A549 (cell line): ENCODE measurements around the gene C7.
A peak's percentile ranks its signal among the peaks of the same experiment; 100 is the strongest.

ENCODE experiments used
- JUNB ChIP-seq: fragments of >200 bp; sonication (Bioruptor Twin); formaldehyde crosslinking; IDR thresholded peaks from 2 replicates; pipeline ENCODE4 v1.6.1; 2016
- MAFK ChIP-seq: fragments of 450-650 bp; IDR thresholded peaks from 2 replicates; pipeline ENCODE4 v1.6.1; 2014; ENCODE audit not compliant: partially characterized antibody
- SREBF2 ChIP-seq: fragments of 450-650 bp; IDR thresholded peaks from 2 replicates; pipeline ENCODE4 v1.6.1; 2014; ENCODE audit warnings: mild to moderate bottlenecking, moderate library complexity
- TP53 ChIP-seq: fragments of 250-450 bp; sonication (Bioruptor Pico); IDR thresholded peaks from 2 replicates; pipeline ENCODE4 v1.5.0; 2021; ENCODE audit warnings: mild to moderate bottlenecking, moderate library complexity
- TF ChIP-seq, protein P1 (sequence below): fragments of >200 bp; sonication (Bioruptor Twin); formaldehyde crosslinking; IDR thresholded peaks from 3 replicates; pipeline ENCODE4 v1.5.1; 2016

DNA sequence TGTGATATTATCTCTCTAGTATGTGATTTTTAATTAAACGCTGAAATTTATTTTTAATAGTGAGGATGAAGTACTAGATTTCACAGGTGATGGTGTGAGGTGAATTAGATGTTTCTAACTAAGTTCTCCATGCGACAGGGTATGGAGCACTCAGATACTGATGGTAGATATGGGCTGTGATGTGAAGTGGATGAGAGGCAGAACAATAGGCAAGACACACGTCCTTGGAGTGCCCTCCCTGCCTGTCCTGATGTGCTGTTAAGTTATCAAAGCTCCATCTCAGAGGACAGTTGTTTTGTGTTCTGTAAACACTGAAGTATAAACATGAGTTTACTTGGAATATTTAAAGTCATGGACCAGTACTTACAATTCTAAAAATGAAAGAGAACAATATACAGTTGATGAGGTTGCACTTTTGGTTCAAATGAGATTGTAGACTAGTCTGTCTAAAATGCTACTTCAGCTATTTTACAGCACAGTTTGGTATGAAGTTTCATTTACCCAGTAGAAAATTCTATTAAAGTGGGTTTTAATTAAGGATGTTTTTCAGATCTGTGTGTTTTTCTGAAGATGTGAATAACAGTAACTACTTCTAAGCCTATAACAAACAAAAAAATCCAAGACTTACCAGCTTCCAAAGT is 64.2 kb downstream of the C7 start:
- TF ChIP-seq JUNB: no peak
- no peak for TF ChIP-seq TP53 (CRISPR knock-in tag)
- TF ChIP-seq SREBF2: no peak
- TF ChIP-seq MAFK: peak; percentile 82
- TF ChIP-seq, protein P1, sequence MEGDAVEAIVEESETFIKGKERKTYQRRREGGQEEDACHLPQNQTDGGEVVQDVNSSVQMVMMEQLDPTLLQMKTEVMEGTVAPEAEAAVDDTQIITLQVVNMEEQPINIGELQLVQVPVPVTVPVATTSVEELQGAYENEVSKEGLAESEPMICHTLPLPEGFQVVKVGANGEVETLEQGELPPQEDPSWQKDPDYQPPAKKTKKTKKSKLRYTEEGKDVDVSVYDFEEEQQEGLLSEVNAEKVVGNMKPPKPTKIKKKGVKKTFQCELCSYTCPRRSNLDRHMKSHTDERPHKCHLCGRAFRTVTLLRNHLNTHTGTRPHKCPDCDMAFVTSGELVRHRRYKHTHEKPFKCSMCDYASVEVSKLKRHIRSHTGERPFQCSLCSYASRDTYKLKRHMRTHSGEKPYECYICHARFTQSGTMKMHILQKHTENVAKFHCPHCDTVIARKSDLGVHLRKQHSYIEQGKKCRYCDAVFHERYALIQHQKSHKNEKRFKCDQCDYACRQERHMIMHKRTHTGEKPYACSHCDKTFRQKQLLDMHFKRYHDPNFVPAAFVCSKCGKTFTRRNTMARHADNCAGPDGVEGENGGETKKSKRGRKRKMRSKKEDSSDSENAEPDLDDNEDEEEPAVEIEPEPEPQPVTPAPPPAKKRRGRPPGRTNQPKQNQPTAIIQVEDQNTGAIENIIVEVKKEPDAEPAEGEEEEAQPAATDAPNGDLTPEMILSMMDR: no peak
